BJ (cell line): ENCODE measurements around the gene BUD31. TPM values are rescaled to one million over a fixed set of nuclear protein-coding genes. Genes with fewer than 3 reads are reported as not detected.

Source experiments
- CTCF ChIA-PET: fragments of 350-600 bp; formaldehyde crosslinking; extraction: SDS; loops from one replicate; lab custom pipeline; 2021; ENCODE audit warnings: antibody characterized with exemption, inconsistent platforms; lab: Yijun Ruan, JAX
- POLR2A ChIA-PET: fragments of 300-600 bp; sonication (Branson Sonifier 250); formaldehyde crosslinking; extraction: SDS; loops from one replicate; lab custom pipeline; 2021; ENCODE audit warnings: antibody characterized with exemption; lab: Charles Lee
- DNase-seq: peaks from one replicate; pipeline ENCODE4 v3.0.0-alpha.2; 2011; ENCODE audit warnings: low read depth
- H3K27me3 ChIP-seq: 2 replicates; pipeline ENCODE4 v1.6.0; 2011; ENCODE audit warnings: low read length; ENCODE audit not compliant: control insufficient read depth, insufficient read depth
- H3K36me3 ChIP-seq: 2 replicates; pipeline ENCODE4 v1.5.1; 2011; ENCODE audit warnings: low read length; ENCODE audit not compliant: control insufficient read depth, insufficient read depth
- H3K4me3 ChIP-seq: 2 replicates; pipeline ENCODE4 v1.5.1; 2011; ENCODE audit warnings: low read depth, mild to moderate bottlenecking, control low read depth, low read length
- CTCF ChIP-seq: IDR thresholded peaks from 2 replicates; pipeline ENCODE4 v1.5.1; 2011; ENCODE audit warnings: low read depth, mild to moderate bottlenecking, control low read depth, inconsistent platforms, low read length, moderate library complexity; ENCODE audit not compliant: insufficient read depth
- polyA plus RNA-seq: library from polyadenylated mRNA; depleted of rRNA; stranded (reverse); fragments of >200 nt; gene quantifications from 2 replicates; pipeline ENCODE4 v1.2.3, GENCODE V29; 2011

The BUD31 gene
- polyA plus RNA-seq, 1 experiment = 85.2 TPM

GRCh38 chr7:99404235-99404976 lies 4.4 kb upstream of the BUD31 start:
- ChIA-PET CTCF (interaction anchor here (2.2 kb wide), 1 partner anchor 12 kb away, joined by 7 read pairs; no protein-coding TSS in a partner anchor), POLR2A (no interaction called here)
- TF ChIP-seq CTCF = no peak
- H3K27me3 ChIP-seq = no peaks in the 10 kb centered on the region
- H3K4me3 ChIP-seq = no peak overlapping the region
- no peak for DNase-seq
- H3K36me3 ChIP-seq = peaks cover 23% of the 10 kb centered on the region

DNA sequence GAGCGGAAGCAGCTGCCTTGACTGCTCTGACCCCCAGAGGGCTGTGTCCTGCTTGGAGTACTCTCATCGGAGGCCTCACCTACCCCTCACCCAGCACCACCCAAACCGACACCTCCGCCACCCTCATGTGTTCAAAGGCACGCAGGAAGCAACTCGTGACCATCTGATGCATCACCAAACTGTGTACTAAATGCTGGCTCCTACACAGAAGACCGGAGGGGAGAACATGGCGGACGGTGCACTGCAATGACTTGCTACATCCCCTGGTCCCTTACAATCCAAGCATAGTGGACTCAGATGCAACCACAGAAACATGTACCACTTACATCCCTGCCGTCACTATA lies 3.8 kb upstream of the BUD31 start:
- ChIA-PET CTCF (no interaction called here), POLR2A (interaction anchor here (0.6 kb wide), 1 partner anchor 11 kb away, joined by 4 read pairs; no protein-coding TSS in a partner anchor)

DNA sequence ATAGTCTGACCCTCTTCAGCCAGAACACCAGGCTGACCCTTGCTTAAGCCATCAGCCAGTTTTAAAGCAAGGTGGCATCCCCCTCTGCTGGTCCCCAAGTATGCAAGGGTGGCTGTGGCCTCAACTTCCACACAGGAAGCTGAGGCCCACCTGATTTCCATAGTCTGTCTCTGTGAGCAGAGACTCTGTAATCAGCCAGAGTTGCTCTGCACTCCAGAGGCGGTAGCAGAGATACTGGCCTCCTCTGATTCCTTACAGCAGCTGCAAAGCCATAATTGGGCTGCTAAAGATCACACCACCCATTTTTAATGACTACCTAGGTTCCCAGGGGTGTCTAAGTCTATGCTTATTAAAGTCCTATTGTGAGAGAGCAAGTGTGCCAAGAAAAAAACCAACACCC lies 2.2 kb upstream of the BUD31 start:
- H3K27me3 ChIP-seq = no peaks in the 10 kb centered on the region
- DNase-seq = no peak
- no peak for TF ChIP-seq CTCF
- no peak overlapping the region for H3K4me3 ChIP-seq
- peaks cover 17% of the 10 kb centered on the region for H3K36me3 ChIP-seq
- CTCF ChIA-PET = interaction anchor here (1.0 to 1.3 kb wide), 2 partner anchors 13 to 34 kb away, joined by 3 to 4 read pairs; no protein-coding TSS in a partner anchor
- POLR2A ChIA-PET = no interaction called here

More for the DNA sequence above, 3.8 kb upstream of the BUD31 start:
- Histone ChIP-seq H3K36me3 (peaks cover 17% of the 10 kb centered on the region), H3K4me3 (no peak overlapping the region), H3K27me3 (no peaks in the 10 kb centered on the region)
- DNase-seq = no peak
- TF ChIP-seq CTCF = no peak

DNA sequence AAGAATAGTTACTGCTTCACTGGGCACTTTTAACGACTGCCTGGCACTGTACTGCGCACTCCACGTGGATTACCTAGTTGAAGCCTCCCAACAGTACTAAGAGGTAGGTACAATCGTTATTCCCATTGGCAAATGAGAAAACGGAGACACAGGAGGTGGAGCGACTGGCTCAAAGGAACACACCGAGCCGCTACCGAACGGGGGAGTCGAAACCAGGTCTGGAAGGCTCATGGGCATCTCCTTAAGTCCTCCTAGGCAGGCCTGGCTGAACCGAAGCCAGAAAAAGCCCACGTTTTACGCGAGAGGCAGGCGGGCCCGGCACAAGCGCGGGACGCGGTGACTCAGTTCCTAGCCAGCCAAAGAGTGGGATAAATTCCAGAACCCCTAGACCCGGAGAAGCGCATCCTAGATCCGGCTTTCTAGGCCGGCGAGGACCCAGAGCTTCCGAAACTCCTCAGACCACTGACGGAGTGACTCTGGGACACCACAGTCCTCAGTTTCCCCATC lies 844 bp upstream of the BUD31 start:
- peak overlapping the region; percentile 67 for H3K4me3 ChIP-seq
- DNase-seq = peak; percentile 28
- ChIA-PET POLR2A (no interaction called here), CTCF (interaction anchor here (1.2 to 1.4 kb wide), 4 partner anchors 15 to 100 kb away, joined by 3 to 6 read pairs (median 4); no protein-coding TSS in a partner anchor)
- no peak for TF ChIP-seq CTCF
- H3K36me3 ChIP-seq = peaks cover 15% of the 10 kb centered on the region
- H3K27me3 ChIP-seq = no peaks in the 10 kb centered on the region

- ChIA-PET CTCF (interaction anchor here (0.5 to 1.4 kb wide), 5 partner anchors 11 to 676 kb away, joined by 3 to 6 read pairs (median 4); no protein-coding TSS in a partner anchor), POLR2A (interaction anchor here (0.6 to 1.0 kb wide), 3 partner anchors 29 to 692 kb away, joined by 3 read pairs; partner anchors contain the start of genes MCM7 and PTCD1)
- no peak for TF ChIP-seq CTCF
- Histone ChIP-seq H3K36me3 (peaks cover 16% of the 10 kb centered on the region), H3K4me3 (peak overlapping the region; percentile 67), H3K27me3 (no peaks in the 10 kb centered on the region)
- no peak for DNase-seq
Measured at GRCh38 chr7:99409192-99409572, 413 bp downstream of the BUD31 start.
